T-helper 1 cell treated with Interleukin-12 subunit alpha and Interleukin-12 subunit beta and Interleukin-4 antibody, amounts not matched to agents 30 ng/mL and 1 ng/mL, for 36 hours (primary cell): ENCODE results near the gene FTSJ1. TPM values are rescaled to one million over a fixed set of nuclear protein-coding genes. Genes with fewer than 3 reads are reported as not detected.
"Not testable (repeated sequence)": the region's sequence is repeated elsewhere in the genome, so short reads cannot be mapped to it uniquely, and the experiment has no call there.

Experiments
- intact Hi-C: fragments of 100-400 bp; cut with micrococcal nuclease; formaldehyde crosslinking; loops from one replicate; pipeline ENCODE4 v1.15.1; 2024
- total RNA-seq: library from RNA; stranded (reverse); gene quantifications from 2 replicates; pipeline ENCODE4 v1.2.3, GENCODE V29; 2022

The FTSJ1 gene
- total RNA-seq, 1 donor from 2014 or later, result 66.3 TPM

GRCh38 chrX:48492293-48492910 lies 16.4 kb downstream of the FTSJ1 start:
- intact Hi-C loops, result no loop called here

- intact Hi-C loops, result loop anchor here (1.0 kb wide), 1 partner anchor 411 kb away; no protein-coding TSS in a partner anchor
Observed at GRCh38 chrX:48493890-48494364, 17.9 kb downstream of the FTSJ1 start.

GRCh38 chrX:48496660-48497059 lies 20.7 kb downstream of the FTSJ1 start:
- intact Hi-C loops, result no loop called here

GRCh38 chrX:48497871-48498270 lies 21.9 kb downstream of the FTSJ1 start:
- intact Hi-C loops, result no loop called here

DNA sequence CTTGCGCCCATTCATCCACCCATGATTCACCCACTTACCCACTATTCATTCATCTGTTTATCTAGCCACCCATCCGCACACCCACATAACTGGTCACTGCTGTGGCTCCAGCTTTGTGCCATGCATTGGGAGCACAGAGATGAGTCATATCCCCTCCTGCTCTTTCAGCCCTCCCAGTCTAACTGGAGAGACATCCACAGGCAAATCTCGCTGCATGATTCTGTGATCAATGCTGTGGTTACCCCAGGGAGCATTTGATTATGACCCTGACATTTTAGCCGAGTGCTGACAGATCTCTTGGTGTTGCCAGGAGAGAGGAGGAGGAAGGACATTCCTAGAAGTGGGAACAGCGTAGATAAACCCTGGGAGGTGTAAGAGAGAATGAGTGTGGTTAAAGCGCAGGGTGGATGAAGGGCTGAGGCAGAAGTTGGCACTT lies 22.4 kb downstream of the FTSJ1 start:
- intact Hi-C loops, result no loop called here

DNA sequence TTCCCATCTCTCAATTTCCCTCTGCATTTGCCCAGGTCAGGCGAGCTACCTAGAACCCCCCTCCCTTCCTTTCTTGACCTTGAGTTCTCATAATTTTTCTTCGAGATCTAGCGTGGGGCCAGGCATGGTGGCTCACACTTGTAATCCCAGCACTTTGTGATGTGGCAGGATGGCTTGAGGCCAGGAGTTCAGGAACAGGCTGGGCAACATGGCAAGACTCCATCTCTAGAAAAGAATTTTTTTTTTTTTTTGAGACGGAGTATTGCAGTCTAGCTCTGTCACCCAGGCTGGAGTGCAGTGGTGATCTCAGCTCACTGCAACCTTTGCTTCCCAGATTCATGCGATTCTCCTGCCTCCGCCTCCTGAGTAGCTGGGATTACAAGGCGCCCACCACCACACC lies 28.3 kb downstream of the FTSJ1 start:
- intact Hi-C loops, result no loop called here

DNA sequence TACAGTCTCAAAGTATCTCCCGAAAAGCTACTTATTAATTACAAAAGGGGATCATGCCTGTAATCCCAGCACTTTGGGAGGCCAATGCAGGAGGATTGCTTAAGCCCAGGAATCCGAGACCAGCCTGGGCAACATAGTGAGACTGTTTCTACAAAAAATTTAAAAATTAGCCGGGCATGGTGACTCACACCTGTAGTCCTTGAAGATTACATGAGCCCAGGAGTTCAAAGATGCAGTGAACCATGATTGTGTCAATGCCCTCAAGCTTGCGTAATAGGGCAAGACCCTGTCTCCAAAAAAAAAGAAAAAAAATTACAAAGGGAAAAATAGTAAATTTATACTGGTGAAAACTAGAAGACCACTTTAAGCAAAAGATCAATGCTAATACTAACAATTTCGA lies 29.5 kb downstream of the FTSJ1 start:
- intact Hi-C loops, result loop anchor here (5.0 kb wide), 1 partner anchor 297 kb away; the partner anchor contains the start of gene HDAC6

DNA sequence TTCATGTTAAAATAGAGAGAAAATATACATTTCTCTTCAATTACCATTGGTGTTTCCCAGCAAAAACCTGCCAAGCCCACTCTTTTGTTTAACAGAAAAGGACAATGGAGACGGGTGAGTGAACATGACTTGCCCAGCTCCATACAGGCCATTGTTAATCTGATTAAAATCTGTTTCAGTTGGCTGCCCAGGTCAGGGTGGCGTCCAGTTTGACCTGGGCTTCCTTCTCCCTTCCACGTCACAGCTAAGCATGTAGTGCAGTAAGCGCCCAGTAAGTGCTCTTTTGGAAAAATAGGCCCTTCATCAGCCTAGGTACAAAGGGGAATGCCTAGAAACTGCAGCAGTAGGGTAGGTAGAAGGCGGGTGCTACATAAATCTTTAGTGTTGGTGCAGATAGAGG lies 31.2 kb downstream of the FTSJ1 start:
- intact Hi-C loops, result loop anchor here (5.0 kb wide), 1 partner anchor 295 kb away; the partner anchor contains the start of gene HDAC6

GRCh38 chrX:48508400-48509244 lies 32.6 kb downstream of the FTSJ1 start, which contains the start of gene PORCN:
TSS of gene PORCN (plus strand) at chrX:48508992. CDS start at chrX:48509821, 829 bp downstream.
- intact Hi-C loops, result loop anchor here (1.0 to 5.0 kb wide), 5 partner anchors 13 to 294 kb away; partner anchors contain the start of genes EBP, FTSJ1, HDAC6 and RBM3

DNA sequence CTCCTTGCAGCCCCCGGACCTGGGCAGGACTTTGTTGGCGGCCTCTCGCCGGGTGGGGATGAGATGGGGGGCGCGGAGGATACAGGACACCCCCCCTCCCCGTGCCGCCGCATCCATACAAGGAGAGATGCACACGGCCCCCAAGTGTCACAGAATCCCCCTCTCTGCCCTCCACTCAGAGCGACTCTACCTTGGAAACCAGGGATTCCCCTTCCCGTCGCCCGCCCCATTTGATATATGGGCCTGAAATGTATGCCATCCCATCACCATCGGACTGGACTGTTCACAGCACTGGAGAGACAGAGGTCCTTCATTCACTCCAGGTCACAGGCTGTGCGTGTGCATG lies 33.2 kb downstream of the FTSJ1 start:
- intact Hi-C loops, result loop anchor here (5.0 kb wide), 1 partner anchor 293 kb away; the partner anchor contains the start of gene HDAC6

GRCh38 chrX:48509619-48510018 lies 33.6 kb downstream of the FTSJ1 start:
- intact Hi-C loops, result loop anchor here (5.0 kb wide), 1 partner anchor 293 kb away; the partner anchor contains the start of gene HDAC6

- intact Hi-C loops, result no loop called here
Observed at GRCh38 chrX:48511560-48511959, 35.6 kb downstream of the FTSJ1 start.

- intact Hi-C loops, result no loop called here
Observed at GRCh38 chrX:48512371-48512935, 36.5 kb downstream of the FTSJ1 start.

DNA sequence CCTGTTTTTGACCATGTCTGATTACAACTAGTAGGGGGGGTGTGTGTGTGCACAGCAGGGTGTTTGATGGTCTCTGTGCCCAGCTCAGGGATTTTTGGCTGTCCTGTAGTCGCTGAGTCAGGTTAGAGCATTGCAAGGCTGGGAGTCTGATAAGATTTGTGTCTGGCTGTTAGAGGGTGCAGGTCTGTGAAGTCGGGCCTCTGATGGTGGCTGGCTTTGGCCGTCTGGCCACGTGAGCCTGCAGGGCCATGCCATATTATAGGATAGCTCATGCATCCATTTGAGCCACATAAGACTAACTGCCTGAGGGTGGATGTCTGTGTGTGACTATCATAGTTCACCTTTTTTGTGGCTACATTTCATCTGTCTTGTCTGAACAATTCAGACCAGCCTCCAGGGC lies 37.7 kb downstream of the FTSJ1 start:
- intact Hi-C loops, result no loop called here

GRCh38 chrX:48514126-48514806 lies 38.3 kb downstream of the FTSJ1 start:
- intact Hi-C loops, result no loop called here

GRCh38 chrX:48514868-48515460 lies 39.0 kb downstream of the FTSJ1 start:
- intact Hi-C loops, result no loop called here

DNA sequence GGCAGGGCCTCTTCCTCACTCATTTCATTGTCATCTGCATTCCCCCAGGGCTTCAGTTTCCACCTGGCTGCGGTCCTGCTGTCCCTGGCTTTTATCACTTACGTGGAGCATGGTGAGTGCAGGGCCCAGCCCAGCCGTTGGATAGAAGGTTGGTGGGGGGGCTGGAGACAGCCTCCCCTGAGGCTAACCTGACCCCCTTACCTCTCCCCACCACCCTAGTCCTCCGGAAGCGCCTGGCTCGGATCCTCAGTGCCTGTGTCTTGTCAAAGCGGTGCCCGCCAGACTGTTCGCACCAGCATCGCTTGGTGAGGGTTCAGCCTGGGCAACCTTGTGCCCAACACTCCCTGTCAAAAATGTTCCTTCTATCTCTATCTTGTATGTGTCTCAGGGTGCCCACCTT lies 39.8 kb downstream of the FTSJ1 start:
- intact Hi-C loops, result no loop called here

- intact Hi-C loops, result no loop called here
Observed at GRCh38 chrX:48516285-48516684, 40.3 kb downstream of the FTSJ1 start.

GRCh38 chrX:48516987-48517386 lies 41.0 kb downstream of the FTSJ1 start:
- intact Hi-C loops, result no loop called here

DNA sequence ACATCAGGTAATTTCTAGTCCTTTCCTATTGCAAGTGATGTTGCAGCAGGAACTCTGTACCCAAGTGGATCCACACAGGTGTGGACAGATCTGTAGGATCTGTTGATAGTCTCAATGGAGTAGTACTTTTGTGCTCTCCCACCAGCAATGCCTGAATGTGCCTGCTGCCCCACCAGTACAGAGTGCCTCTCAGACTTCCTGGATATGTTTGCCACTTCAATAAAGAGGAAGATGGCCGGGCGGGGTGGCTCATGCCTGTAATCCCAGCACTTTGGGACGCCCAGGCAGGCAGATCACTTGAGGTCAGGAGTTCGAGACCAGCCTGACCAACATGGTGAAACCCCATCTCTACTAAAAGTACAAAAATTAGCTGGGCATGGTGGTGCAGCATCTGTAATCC lies 43.5 kb downstream of the FTSJ1 start:
- intact Hi-C loops, result not testable (repeated sequence)

GRCh38 chrX:48520455-48520854 lies 44.5 kb downstream of the FTSJ1 start:
- intact Hi-C loops, result loop anchor here (2.0 to 10.0 kb wide), 6 partner anchors 397 to 1402 kb away; partner anchors contain the start of genes ARAF, CLCN5, PIM2 and UBA1
